Non-pigmented ciliary epithelial cell (primary cell): ENCODE measurements around the gene SHROOM3.
"Not testable (repeated sequence)": the region's sequence is repeated elsewhere in the genome, so short reads cannot be mapped to it uniquely, and the experiment has no call there.

Experiments
- DNase-seq: peaks from one replicate; pipeline ENCODE4 v3.0.0-alpha.2; 2010; ENCODE audit warnings: low read depth

The SHROOM3 gene

DNA sequence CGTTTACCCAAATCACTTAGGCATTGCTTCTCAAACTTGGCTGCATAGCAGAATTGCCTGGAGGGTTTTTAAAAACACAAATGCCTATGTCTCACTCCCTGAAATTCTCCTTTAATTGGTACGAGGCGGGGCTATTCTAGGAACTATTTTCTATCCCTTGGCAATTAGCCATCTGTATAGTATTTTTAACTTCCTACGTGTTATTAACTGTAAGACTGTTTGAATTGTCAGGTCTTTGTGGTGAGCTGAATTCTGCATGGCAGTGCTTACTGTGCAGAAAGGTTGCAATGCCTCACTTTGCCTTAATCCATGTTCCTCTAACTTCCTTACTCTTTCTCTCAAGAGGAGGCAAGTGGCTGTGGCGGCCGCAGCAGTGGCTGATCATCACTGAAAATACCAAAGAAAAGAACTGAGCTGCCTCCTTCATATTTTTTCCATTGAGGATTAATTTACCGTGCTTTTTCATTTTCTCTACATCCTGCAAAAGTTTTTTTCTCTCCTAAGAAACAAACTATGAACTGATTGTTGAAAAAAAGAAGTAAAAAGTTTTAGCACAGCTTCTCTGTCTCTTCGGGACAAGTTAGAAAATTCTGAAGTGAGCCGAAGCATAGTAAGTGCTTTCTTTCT, at the start of gene SHROOM3:
Gene SHROOM3 (plus strand): TSS at position 329 of the 627 bp plus-strand sequence. CDS start 824 bp downstream, outside the sequence.
- DNase-seq = no peak

DNA sequence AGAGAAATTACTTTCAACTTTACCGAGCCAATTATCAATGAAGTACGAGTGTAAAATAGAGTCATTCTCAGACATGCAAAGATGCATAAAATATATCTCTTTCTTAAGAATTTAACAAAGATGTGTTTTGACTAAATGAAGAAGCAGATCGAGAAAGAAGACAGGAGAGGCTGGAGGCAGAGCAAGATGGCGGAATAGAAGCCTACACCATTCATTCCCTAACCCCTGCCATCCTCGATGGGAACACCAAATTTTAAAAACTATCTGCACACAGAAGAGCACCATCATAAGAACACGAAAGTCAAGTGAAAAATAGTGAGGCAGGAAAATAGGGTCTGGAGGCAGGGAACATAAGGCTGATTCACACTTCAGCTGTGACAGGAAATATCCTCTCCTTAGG, 49.1 kb upstream of the SHROOM3 start:
- no peak for DNase-seq

DNA sequence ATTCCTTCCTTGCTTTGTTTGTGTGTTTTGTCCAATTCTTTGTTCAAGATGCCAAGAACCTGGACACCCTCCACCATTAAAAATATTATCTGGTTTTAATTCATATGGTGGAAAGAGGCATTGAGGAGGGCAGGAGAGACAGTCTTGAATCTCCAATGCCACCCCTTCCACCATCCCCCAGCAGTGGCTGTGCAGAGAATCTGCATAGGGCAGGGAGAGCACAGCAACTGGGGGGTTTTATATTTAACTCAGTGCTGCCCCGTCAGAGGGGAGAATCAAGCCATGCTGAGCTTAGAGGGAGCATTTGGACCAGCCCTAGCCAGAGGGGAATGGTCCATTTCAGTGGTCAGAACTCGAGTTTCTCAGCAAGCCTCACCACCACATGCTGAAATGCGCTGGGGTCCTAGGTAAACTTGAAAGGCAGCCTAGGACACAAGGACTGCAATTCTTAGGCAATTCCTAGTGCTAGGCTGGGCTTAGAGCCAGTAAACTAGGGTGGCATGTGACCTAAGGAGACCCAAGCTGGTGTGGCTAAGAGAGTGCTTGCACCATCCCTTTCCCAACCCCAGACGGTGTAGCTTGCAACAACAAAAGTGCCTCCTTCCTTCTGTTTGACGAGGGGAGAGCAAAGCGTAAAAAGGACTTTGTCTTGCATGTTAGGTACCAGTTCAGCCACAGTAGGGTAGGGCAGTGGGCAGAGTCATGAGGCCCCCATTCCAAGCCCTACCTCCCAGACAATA, 48.3 kb upstream of the SHROOM3 start:
- DNase-seq = no peak

DNA sequence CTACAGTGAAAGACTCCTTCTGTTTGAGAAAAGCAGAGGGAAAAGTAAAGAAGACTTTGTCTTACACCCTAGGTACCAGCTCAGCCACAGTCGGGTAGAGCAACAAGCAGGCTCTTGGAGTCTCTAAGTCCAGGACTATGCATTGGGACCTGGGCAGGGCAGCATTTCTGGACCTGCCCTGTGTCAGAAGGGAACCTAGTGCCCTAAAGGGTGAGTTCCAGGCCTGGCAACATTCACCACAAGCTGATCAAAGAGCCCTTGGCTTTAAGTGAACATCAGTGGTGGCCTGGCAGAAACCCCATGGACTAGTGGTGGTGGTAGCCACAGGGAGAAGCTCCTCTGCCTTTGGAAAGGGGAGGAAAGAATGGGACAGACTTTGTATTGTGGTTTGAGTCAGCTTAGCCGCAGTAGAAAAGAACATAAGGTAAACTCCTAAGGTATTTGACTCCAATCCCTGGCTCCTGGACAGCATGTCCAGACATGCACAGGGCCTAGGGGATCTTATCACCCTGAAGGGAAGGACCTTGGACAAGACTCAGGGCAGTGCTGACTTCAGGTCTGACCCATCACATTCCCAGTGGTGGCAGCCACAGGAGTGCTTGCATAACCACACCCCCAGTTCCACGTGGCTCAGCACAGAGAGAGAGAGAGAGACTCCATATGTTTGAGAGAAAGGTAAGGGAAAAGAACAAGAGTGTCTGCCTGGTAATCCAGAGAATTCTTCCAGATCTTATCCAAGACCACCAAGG, 46.7 kb upstream of the SHROOM3 start:
- no peak for DNase-seq

DNA sequence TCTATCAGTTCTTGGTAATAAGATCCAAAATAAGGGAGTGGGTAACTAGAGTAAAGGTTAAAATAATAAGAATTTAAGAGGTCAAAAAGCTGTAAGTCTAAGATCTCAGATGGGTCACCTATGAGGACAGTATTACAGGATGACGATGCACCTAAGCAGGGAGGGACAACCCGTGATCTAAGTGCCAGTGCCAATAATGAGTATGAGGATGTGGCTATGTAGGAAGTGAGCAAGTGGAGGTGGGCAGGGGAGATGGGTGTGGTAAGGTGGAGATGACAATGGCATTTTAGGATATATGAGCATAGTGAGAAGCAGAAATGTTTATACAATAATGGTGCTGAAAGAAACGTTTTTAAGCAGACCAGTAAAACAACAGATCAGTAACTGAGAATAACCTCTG, 33.4 kb upstream of the SHROOM3 start:
- DNase-seq = no peak

DNA sequence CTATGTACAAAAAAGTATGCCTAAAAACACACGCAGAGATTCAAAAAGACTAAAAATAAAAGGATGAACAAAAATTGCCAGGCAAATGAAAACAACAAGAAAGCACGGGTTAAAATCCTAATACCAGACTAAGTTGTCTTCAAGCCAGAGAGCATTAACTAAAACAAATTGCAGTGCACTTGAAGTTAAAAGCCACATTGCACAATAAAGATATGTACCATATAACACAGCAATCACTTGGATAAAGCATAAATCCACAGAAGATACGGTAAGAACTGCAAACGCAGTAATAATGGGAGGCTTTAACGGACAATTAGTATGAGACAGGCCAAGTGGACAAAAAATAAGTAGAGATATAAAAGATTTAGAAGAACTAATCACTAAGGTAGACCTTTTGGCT, 28.9 kb upstream of the SHROOM3 start:
- no peak for DNase-seq

DNA sequence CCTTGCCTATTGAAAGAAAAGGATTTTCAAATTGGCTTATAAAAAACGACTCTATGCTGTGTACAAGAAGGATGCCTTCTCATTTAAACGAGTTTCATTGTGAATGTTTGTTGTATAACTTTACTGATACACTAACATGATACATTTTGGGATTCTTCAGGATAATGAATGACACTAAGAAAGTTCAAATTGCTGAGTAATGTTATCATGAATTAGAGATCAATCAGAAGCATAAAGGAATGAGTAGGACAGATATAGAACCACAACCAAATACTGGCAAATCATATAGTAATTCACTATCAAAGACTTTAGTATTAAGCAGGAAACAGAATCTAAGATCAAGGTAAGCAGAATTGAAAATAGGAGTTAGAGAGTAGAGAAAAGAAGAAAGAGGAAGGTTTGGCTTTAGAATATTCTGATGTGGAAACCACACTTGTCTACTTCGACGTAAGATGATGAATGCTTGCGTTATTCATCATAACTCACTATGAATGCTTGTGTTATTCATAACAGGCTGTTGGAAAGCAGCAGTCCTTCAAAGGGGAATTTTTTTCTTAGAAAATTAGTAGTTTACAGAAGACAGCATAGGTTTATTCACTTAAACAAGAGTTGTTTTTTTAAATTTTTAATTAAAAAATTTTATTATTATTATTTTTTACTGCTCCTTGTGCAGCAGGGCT, 27.4 kb upstream of the SHROOM3 start:
- no peak for DNase-seq

DNA sequence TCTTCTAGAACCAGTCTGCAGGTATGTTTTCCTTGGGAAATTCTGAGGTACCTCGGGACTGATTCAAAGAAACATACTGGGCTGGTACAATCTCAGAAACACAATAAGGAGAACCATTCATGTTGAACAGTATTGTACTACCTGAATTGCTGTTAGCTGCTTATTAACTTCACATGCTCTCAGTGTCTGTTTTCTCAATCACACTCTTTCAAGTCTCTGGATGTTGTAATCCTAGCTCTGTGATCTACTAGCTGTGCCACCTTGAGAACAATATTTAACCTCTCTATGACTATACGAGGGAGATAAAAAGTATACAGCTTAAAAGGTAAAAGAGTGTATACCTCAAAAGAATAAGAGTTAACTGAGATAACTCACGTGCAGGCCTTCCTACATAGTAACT, 24.4 kb upstream of the SHROOM3 start:
- no peak for DNase-seq

DNA sequence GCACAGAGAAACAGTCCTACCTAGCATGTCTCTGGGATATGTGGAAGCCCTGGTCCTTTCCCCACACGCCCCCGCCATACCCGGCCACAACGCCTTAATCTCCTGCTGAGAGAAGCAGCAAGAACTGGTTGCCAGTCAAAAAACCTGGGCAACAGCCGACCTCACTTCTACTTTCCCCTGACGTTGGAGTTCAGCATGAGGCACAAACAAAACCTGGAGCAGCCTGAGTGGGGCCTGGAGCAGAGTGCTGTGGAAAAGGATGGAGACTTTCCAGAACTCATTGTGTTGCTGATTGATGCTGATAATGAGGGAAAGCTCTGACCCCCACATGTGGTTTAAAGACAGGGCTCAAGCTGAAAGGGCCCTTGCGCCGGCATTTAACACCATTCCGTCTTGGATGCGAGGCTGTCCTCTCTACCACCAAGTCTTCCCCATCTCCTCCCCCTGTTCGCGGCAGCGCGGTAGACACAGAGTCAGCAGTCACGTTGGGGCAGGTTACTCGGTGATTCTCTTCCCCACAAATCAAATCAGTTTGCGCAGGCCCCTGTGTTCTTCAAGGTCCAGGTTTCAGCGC, 14.8 kb upstream of the SHROOM3 start:
- no peak for DNase-seq

DNA sequence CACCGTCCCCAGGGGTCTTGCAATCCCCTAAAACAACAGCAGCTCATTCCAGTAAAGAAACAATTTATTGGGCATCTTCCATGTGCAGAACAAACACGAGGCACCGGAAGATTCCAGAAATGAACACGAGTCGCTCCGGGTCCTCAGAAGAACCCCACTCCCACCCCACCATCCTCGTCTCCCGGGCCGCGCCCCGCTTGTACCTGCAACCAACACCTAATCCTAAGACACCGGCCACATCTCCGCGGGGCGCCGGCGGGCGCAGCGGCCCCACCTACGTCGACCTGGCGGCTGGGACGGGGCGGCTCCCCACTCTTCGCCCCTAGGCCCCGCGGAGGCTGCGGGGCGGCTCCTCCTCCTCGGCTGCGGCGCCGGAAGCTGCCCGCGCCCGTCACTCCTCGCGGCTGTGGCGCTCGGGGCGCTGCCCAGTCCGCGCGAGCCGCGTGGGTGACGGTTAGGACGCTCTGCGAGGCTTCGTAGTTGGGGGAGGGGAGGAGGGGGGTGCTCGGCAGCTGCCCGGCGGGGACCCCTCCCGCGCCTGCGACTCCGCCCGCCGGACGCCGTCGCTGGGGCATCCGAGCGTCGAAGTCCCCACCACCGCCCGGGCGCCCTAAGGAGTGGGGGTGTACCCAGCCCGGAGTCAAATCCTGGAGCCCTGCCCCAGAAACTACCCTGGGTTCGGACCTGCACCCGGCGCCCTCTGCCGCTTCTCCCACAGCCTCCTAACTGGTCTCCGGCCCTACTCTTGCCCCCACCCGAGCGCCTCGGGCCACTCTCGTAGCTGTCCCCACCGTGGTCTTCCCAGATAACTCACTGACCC, 14.1 kb upstream of the SHROOM3 start, which contains the start of gene CCDC158:
Gene CCDC158 (minus strand): TSS at position 380 of the 820 bp plus-strand sequence. CDS start 17,934 bp downstream, outside the sequence.
- DNase-seq = no peak

DNA sequence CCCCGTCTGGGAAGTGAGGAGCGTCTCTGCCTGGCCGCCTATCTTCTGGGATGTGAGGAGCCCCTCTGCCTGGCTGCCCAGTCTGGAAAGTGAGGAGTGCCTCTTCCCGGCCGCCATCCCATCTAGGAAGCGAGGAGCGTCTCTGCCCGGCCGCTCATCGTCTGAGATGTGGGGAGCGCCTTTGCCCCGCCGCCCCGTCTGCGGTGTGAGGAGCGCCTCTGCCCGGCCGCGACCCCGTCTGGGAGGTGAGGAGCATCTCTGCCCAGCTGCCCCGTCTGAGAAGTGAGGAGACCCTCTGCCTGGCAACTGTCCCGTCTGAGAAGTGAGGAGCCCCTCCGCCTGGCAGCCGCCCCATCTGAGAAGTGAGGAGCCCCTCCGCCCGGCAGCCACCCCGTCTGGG, 11.9 kb upstream of the SHROOM3 start:
- not testable (repeated sequence) for DNase-seq

DNA sequence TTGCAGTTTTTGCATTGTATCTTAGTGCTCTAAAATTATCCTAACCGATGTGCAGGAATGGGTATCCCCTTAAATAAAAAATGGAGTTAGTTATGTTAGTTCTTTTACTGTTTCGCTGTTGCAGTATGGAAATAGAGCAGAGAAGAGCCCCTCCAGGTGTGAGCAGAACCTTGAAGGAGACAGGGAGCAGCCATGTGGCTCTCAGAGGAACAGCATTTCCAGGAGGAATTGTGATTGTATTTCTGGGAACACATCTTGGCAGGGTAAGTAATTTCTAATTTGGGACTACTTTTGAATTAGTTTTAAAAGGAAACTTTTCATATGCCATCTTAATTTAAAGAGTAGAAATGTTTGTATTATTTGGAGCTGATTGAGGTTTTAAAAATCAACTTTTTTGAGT, 8.8 kb upstream of the SHROOM3 start:
- DNase-seq = no peak

DNA sequence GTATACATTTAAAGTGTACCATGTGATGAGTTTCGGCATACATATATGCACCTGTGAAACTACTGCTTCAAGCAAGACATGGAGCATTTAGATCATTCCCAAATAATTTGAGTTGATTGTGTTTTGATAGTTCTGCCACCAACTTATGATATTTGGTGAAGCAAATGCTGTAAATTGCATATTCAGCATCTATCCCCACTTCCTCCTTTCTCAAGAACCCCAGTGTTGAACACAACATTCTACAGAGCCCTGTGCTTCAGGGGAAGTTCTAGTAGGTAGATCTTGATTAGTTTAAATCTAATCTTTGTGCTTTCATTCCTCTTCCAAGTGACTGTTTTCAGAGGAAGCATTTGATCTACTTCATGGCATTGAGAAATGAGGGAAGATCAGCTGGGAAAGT, 5.4 kb upstream of the SHROOM3 start:
- DNase-seq = no peak

DNA sequence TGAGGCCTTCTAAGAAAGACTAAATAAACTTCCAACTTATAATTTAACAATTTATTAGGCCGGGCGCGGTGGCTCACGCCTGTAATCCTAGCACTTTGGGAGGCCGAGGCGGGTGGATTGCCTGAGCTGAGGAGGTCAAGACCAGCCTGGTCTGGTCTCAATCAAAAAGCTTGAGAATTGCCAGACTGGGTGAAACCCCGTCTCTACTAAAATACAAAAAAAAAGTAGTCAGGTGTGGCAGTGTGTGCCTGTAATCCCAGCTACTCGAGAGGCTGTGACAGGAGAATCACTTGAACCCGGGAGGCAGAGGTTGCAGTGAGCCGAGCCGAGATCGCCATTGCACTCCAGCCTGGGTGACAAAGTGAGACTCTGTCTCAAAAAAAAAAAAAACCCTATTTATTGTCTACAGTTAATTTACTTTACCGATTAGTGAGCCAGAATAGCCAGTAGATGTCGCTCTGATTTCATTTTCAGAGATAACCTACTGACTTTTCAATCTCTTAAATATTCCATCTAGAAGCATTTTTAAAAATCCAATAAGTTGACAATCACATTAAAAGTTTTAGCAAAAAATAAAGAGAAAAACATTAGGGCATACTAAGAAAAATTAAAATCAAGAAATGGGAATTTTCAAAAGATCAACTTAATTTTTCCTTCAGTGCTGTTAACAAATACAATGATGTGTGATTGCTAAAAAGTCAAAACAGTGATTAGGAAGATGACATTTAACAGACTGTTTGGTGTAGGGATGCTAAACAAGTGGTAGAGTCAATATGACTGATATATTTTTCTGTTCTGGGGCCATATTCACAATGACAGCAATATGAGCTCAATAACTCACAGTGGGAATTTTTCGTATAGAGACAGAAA, 4.3 kb upstream of the SHROOM3 start:
- no peak for DNase-seq

DNA sequence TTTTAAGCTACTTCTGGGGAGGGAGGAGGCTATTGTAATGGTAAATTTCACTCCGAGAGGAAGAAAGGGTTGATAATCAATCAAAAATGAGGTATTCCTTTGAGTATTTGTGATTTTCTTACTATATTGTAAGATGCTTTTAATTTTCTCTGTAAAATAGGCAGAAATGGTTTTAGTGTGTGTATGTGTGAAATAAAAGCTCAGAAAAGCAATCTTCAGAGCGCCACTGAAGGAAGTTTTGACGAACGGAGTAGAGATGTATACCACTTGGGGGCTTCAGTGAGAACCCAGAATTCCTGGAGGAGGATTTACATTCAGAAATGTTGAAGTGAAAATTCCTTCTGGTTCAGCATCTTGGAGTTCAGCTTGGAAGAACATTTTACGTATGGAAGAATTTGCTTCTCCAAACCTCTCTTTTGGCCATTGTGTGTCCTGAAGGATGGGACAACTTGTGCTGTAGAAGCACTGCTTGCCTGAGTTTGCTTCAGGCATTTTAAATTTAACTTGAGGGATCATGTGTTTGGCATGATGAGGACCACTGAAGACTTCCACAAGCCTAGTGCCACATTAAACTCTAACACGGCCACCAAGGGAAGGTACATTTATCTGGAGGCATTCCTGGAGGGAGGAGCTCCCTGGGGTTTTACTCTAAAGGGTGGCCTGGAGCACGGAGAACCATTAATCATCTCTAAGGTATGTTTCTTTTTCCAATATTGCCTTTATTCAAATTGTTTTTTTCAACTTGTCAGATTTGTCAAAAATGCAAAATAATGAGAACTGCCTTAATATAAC, 695 bp downstream of the SHROOM3 start:
- no peak for DNase-seq

DNA sequence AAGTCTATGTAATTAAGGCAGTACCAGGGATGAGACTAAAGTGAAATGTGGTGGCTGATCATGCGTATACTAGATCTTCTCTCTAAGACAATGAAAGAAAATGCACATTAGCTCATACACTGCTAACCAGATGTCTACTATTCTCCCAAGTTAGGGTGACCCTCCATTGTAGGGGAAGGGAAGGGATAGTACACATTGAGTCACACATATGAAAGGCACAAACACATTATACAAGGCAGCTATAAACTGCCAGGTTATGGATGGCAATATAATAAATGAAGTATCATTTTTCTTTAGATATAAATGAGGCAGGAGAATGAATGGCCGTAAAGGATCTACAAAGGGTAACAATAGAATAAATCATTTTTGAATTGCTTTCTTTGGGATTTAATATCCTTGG, 4.5 kb downstream of the SHROOM3 start:
- no peak for DNase-seq

DNA sequence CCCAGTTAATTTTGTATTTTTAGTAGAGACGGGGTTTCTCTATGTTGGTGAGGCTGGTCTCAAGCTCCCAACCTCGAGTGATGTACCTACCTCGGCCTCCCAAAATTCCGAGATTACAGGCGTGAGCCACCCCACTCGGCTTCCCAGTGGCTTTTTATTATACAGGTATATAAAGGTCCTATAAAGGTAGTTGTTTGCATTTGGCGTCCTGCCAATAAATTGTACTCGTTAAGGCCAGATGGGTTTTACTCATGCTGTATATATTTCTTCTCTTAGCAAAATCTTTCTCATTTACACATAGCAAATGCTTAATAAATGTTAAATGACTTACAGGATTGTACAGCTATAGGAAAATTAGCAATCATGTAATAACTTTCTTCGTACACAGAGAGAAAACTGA, 6.9 kb downstream of the SHROOM3 start:
- no peak for DNase-seq

DNA sequence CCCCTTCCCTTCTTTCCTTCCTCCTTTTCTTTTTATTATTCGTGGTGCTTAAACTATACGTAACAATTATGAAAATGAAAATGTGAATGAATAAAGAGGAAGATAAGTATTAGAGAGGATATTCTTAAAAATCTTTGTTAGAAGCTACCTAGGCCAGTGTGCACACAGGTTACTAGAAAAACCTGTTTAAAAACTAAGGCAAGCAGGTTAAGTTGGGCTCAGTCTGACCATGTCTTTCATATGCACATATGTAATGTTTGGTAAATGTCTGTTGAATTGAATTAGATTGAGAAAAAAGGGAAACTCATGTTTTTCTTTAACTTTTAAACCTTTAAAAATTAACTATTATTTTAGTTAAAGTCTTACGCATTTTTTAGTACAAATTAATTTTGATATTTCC, 7.8 kb downstream of the SHROOM3 start:
- DNase-seq = no peak

DNA sequence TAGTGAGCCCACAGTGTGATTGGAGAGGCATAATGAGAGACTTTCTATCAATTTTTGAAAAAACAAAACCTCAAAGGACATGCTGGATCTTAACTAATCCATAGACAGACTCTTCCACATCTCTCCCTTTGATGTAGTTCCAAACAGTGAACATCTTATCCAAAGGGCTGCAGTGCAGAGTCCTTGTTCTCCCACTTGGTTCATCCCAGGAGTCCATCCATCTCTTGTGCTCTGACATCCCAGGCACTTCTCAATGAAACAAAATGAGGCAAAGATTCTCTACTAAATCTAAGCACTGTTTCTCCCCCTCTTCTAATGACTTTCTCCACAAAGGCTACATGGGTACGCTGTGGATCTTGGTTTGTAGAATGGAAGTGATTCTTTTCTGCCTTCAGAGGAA, 8.3 kb downstream of the SHROOM3 start:
- DNase-seq = no peak
